Suppressor macrophage treated with lipopolysaccharide for 4 hours (primary cell): Measurements from ENCODE around the gene ZFAND2A.
"Not testable (repeated sequence)": the region's sequence is repeated elsewhere in the genome, so short reads cannot be mapped to it uniquely, and the experiment has no call there.

Experiments used
- DNase-seq: peaks from one replicate; pipeline ENCODE4 v3.0.0-alpha.2; 2020

The ZFAND2A gene

GRCh38 chr7:1121886-1122831 is 37.8 kb downstream of the ZFAND2A start:
- no peak for DNase-seq

GRCh38 chr7:1121476-1121875 is 38.5 kb downstream of the ZFAND2A start:
- DNase-seq, result no peak

DNA sequence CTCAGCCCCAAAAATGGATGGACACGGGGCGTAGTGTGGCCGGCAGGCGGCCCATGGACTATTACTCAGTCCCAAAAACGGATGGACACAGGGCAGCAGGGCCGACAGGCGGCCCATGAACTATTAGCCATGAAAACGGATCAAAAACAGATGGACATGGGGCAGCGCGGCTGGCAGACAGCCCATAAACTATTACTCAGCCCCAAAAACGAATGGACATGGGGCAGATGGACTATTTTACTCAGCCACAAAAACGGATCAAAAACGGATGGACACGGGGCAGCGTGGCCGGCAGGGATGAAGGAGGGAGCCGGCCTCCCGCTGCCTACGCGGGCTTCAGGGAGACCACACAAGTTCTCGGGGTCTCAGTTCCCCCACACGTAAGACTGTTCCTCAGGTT is 39.2 kb downstream of the ZFAND2A start:
- no peak for DNase-seq

GRCh38 chr7:1119201-1119600 is 40.8 kb downstream of the ZFAND2A start:
- no peak for DNase-seq

- DNase-seq, result no peak
These were observed 42.6 kb downstream of the ZFAND2A start for GRCh38 chr7:1117321-1117928.

- DNase-seq, result not testable (repeated sequence)
These were observed 43.5 kb downstream of the ZFAND2A start for GRCh38 chr7:1116383-1117008.

DNA sequence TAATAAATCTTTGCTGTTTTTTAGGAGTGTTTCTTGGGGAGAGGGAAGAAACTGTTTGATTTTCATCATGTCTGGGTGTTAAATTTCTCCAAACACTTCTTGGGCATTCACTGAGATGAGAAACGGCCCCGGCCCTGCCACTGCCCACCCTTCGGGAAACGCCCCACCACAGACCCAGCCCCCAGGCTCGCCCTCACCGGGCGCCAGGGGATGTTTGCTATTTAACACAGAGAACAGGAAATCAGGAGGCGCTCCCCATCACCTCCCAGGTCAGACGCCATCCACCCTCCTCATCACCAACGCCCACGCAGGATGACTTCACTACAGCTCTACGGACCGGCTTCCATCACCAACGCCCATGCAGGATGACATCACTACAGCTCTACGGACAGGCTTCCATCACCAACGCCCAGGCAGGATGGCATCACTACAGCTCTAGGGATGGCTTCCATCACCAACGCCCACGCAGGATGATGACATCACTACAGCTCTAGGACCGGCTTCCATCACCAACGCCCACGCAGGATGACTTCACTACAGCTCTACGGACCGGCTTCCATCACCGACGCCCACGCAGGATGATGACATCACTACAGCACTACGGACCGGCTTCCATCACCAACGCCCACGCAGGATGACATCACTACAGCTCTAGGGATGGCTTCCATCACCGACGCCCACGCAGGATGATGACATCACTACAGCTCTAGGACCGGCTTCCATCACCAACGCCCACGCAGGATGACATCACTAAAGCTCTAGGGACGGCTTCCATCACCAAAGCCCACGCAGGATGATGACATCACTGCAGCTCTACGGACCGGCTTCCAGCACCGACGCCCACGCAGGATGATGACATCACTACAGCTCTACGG is 44.6 kb downstream of the ZFAND2A start:
- DNase-seq, result peak; percentile 9

- no peak for DNase-seq
These were observed 45.5 kb downstream of the ZFAND2A start for GRCh38 chr7:1114505-1114904.

DNA sequence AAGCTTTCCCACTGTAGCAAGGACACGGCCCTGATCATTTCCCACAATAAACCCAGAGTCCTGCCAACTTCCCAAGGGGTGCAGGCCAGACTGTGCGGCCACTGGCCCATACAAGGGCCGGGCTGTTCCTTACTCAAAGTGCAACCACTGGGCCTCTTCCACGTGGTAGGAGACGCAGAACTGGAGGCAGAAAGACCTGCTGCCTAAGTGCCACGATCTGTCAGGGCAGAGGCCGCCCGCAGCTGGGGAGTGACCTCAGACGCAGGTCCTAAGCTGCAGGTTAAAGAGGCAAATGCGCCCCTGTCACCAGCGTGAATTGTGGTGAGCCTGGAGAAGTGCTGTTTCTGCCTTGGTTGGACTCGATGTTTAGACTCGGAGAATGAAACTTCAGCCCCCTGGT is 45.9 kb downstream of the ZFAND2A start:
- DNase-seq, result no peak

- DNase-seq, result no peak
These were observed 46.5 kb downstream of the ZFAND2A start for GRCh38 chr7:1113548-1113885.

DNA sequence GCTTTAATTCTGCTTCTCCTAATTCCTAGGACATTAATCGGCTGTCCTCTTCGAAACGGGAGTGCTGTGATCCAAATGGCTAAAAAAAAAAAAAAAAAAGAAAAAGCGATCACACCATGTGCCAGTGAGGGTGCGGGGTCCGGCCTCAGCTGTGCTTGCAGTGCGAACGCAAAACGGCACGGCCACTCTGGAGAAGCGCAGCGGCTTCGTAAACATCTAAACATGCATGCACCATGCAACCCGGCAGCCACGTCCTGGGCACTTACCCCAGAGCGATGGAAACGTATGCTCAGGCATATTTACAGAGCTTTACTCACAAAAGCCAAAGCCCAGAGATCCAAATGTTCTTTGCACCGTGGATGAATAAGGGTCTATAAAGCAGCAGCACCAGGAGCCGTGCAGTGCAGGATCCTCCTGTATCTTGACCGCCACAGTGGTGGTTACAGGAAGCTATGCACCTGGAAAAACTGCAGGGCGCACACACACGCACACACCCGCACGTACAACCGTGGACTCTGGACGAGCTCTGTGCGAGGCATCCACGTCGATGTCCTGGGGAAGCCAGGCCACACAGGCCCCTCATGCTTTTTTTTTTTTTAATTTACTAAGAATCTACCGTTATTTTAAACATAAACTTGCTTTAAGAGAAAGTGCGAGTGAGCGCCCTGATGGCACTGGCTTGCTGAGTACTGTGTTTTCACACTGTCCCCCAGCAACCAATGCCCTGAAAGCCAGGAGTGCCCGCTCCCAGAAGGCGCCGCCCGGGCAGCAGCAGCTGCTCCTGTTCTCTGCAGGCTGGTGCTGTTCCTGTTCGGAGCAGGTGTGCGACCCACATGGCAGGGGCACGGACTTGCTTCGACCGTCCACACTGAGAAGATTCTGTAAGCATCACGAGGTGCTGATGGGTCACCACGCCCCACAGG is 47.1 kb downstream of the ZFAND2A start:
- DNase-seq, result no peak

GRCh38 chr7:1112109-1112508 is 47.9 kb downstream of the ZFAND2A start:
- no peak for DNase-seq

- no peak for DNase-seq
These were observed 48.8 kb downstream of the ZFAND2A start for GRCh38 chr7:1111156-1111555.

DNA sequence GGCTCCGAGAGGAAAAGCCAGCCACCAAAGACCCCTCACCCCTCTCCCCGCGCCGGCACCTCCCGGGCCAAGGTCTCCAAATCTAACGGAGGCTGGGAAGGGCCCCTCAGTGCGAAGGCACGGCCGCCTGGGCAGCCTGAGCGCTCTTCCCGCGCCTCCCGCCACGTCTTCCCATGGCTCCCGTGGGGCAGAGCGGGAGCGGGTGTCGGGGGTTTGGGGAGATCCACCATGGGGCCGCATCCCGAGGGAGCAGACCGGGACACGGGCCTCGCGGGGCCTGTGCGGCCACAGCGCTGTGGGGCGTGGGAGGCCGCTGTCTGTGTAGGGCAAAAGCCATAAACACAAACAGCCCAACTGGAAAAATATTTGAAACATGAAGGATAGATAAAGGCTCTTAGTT is 49.6 kb downstream of the ZFAND2A start:
- DNase-seq, result no peak

GRCh38 chr7:1109581-1110310 is 50.2 kb downstream of the ZFAND2A start:
- no peak for DNase-seq

DNA sequence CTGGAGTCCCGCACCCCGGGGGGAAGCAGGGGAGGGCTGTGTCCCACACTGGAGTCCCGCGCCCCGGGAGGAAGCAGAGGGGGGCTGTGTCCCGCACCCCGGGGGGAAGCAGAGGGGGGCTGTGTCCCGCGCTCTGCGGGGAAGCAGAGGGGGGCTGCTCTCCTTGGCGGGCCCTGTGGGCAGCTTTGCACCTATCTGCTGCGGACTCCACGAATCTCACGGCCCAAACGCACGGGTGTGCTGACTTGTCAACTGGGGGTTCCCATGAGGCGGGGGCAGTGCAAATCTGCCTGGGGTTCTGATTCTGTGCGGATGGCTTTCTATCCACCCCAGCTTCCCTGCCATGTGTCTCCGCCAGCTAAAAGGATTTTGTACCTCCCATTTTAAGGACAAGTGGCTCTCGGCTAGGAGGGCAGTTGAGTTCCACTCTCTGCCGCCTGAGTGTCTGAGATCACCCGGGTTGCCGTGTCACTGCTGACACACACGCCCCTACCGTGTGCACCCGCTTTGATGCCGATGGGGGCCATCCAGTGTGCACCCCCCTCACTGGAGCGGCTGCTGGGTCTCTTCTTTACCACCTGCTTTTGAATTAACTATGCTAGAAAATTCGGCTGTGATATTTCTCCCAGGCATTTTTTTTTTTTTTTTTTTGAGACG is 51.6 kb downstream of the ZFAND2A start:
- no peak for DNase-seq

DNA sequence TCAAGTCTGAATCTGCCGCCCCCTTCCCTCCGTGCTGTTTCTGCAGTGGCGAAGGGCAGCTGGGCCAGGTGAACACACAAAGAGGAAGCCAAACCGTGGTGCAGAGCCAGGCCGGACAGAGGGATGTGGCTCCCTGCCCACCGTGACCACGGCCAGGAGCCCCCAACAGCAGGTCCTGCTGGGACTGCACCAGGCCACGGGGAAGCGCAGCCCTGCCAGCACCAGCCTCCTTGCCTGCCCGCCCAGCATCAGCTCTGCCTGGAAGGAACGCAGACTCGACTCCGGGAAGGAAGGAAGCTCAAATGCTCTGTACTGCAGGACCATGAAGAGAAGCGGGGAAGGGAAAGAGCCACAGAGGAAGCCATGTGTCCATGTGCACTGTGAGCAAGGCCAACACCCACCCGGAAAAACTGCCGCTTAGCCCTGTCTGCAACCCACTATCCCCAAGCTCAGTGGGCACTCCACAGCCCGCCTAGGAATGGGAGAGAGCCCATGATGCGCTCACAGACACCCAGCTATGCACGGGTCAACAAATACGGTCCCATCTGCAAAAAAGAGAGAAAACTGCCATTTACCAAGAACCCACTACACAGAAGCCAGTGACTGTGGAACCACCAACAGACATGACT is 53.1 kb downstream of the ZFAND2A start:
- DNase-seq, result no peak

DNA sequence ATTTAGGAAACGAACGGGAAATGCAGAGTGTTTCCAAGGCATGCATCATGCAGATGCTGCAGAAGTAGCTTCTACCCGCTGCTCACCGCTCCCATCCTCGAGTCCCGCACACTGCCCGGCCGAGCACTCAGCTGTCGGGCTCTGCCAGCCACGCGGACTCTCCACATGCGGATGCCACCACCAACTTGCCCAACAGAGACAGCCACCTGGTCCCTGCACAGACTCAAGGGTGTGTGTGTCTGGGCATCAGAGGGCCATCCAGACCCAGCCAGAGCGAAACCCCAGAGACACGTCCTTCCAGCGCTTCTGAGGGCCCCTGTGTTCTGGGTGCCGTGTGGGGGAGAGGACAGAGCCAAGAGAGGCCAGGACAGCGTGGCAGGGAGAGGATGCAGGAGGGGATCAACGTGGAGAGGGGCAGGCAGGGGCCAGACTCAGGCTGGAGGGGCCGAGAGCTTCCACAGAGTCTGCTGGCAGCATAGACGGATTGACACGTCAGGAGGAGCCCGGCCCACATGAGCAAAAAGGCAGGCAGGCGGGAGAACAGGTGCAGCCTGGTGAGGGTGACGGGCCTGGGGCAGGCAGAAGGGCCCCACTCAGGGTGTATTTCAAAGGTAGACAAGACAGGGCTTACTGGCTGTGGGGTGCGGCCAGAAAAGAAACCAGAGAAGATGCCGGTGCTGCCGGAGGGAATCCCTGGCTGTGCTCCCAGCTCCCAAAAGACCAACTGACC is 53.8 kb downstream of the ZFAND2A start:
- DNase-seq, result no peak

DNA sequence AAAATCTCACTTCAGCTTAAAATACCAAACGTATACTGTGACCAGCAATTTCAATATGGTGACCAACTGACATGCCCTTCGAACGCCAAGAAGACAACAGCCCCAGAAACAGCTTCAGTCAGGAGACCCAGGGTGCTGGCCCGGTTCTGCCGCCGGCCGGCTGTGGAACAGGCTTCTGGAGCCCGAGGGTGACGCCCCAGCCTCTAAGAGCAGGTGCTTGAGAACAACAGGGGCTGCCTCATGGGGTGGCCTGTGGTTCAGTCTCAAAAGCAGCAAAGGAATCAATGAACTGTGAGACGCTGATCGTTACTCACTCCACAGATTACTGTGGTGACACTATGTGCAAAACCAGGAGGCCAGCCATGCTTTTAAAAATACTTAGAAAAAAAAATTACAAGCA is 54.8 kb downstream of the ZFAND2A start:
- no peak for DNase-seq
